T-helper 2 cell treated with Interferon-gamma antibody and Interleukin-4, amounts not matched to agents 5 μg/mL and 100 μg/mL, for 36 hours (primary cell): ENCODE data around the gene TMEM18.

Experiments
- DNase-seq: peaks from one replicate; pipeline ENCODE4 v3.0.0; 2021; ENCODE audit warnings: low spot score
- H3K27ac Mint-ChIP-seq: one replicate; pipeline ENCODE4 v1.8.0; 2021; ENCODE audit warnings: mild to moderate bottlenecking, mixed read lengths
- H3K27me3 Mint-ChIP-seq: one replicate; pipeline ENCODE4 v1.8.0; 2021; ENCODE audit warnings: low read depth, mixed read lengths
- H3K36me3 Mint-ChIP-seq: one replicate; pipeline ENCODE4 v1.8.0; 2021; ENCODE audit warnings: low read depth, mixed read lengths
- H3K4me1 Mint-ChIP-seq: one replicate; pipeline ENCODE4 v1.8.0; 2021; ENCODE audit warnings: low read depth, mixed read lengths
- H3K4me3 Mint-ChIP-seq: one replicate; pipeline ENCODE4 v1.8.0; 2022; ENCODE audit warnings: mild to moderate bottlenecking, moderate library complexity, mixed read lengths
- H3K9me3 Mint-ChIP-seq: one replicate; pipeline ENCODE4 v1.8.0; 2021; ENCODE audit warnings: mixed read lengths

Gene TMEM18

DNA sequence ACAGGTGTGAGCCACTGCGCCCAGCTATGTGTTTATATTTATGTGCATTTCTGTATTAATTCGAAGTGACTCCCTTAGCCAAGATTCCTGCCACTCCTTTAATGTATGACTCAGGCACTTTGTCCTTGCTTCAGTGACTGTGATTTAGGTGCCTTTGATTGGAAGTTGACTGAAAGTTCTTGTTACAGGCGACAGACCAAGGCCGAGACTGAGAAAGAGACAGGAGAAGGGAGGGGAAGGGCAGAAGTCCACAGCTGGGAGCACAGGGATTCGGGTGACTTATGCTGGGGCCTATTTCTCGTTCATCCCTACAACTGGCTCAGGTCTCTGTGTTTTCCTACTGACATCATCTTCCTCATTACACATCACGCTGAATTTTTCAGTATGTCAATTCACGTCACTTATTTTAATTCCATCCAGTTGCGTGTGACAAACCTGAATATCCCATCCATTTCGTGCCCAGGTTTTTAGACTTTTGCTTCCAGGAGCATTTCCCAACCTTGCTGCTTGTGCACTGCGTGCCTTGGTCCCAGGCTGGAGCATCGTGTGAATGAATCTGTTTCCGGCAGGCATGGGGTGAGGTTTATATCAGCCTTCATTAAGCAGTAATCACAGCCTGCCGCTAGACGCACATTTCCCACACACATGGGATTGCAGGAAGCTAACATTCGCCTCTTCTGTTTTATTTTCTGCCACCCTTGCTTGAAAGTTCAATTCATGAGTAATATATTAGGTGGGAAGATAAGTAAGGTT, 42.4 kb downstream of the TMEM18 start:
- Mint-ChIP-seq H3K27me3 (peaks cover 17% of the 10 kb centered on the region), H3K36me3 (no peaks in the 10 kb centered on the region), H3K9me3 (peaks cover 3% of the 10 kb centered on the region), H3K27ac (no peak overlapping the region), H3K4me1 (no peaks in the 10 kb centered on the region), H3K4me3 (no peak overlapping the region)
- no peak for DNase-seq

DNA sequence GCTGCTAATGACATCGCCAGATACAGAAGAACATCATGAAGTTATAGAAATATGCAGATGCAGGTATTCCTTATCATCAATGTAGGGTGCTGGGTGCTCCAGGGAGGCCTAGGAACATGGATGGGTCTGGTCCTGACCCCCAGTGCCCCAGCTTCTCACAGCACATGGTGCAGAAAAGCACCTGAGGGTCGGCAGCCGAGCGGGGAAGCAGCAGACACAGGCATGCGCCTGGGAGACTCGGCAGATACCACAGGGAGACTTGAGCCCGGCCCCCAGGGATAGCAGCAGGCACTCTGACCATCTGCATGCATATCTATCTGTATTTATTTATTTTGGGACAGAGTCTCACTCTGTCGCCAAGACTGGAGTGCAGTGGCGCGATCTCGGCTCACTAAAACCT, 43.2 kb downstream of the TMEM18 start:
- DNase-seq = no peak
- H3K27ac Mint-ChIP-seq = no peak overlapping the region

DNA sequence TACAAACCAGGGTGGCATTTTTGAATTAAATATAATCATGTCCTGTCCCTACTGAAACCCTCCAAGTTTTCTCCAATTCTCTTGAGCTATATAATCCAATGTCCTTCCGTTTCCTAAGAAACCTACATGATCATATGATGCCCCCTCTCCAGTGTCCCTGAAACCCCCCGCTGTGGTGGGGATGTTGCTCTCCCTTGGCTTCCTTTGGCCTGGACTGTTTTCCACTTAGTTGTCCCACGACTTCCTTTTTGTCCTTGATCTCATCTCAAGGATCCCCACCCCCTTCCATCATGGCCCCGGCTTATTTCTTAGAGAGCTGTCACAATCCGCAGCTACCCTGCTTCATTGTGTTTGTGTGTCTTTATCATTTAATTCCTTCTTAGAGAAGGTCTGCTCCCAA, 43.8 kb downstream of the TMEM18 start:
- no peak overlapping the region for H3K27ac Mint-ChIP-seq
- H3K36me3 Mint-ChIP-seq = no peaks in the 10 kb centered on the region
- DNase-seq = no peak
- H3K4me3 Mint-ChIP-seq = no peak overlapping the region
- peaks cover 17% of the 10 kb centered on the region for H3K27me3 Mint-ChIP-seq
- H3K4me1 Mint-ChIP-seq = no peaks in the 10 kb centered on the region
- peaks cover 3% of the 10 kb centered on the region for H3K9me3 Mint-ChIP-seq

More for the DNA sequence above, 43.2 kb downstream of the TMEM18 start:
- H3K4me1 Mint-ChIP-seq = no peaks in the 10 kb centered on the region
- peaks cover 17% of the 10 kb centered on the region for H3K27me3 Mint-ChIP-seq
- no peaks in the 10 kb centered on the region for H3K36me3 Mint-ChIP-seq
- peaks cover 3% of the 10 kb centered on the region for H3K9me3 Mint-ChIP-seq
- H3K4me3 Mint-ChIP-seq = no peak overlapping the region

GRCh38 chr2:632471-632870, 44.7 kb downstream of the TMEM18 start:
- Mint-ChIP-seq H3K4me1 (no peaks in the 10 kb centered on the region), H3K27me3 (peaks cover 17% of the 10 kb centered on the region), H3K36me3 (no peaks in the 10 kb centered on the region), H3K27ac (no peak overlapping the region), H3K9me3 (peaks cover 3% of the 10 kb centered on the region), H3K4me3 (no peak overlapping the region)
- DNase-seq = no peak

- H3K36me3 Mint-ChIP-seq = no peaks in the 10 kb centered on the region
Observed at GRCh38 chr2:631741-632140, 45.5 kb downstream of the TMEM18 start.

DNA sequence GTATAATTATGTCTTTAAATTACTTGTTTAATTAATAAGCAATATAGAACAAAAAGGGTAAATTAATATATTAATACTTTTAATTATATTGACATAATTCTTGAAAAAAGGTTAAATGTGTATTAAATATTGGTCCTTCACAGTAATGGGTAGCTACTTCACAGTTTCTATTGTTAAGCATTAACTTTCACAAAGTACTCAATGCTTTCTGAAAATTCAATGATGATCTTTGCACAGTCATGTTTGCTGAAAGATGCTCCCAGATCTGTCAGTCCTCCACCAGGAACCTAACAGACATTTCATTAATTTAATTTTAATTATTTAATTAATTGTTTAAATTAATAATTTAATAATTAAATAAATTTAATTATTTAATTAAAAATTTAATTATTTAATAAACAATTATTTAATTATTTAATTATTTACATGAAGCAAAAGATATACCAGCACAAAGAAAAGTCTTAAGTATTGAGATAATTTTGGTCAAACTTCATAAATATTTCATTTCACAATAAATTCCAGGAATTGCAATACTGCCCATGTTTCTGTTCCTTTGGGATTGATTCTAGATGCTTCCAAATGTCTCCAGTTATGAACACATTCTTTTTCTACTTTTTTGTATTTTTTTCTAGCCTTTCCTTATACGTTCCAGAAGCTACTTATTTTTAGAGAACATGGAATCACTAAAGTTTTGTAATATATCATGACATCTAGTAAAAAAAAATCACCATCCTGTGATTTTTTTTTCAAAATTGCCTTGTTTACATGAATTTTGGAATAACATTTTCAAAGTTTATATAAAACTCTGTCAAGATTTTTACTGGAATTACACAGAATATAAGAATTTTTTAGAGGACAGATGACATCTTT, 46.5 kb downstream of the TMEM18 start:
- H3K4me3 Mint-ChIP-seq = no peak overlapping the region
- H3K27ac Mint-ChIP-seq = no peak overlapping the region
- H3K36me3 Mint-ChIP-seq = no peaks in the 10 kb centered on the region
- H3K4me1 Mint-ChIP-seq = no peaks in the 10 kb centered on the region
- peaks cover 17% of the 10 kb centered on the region for H3K27me3 Mint-ChIP-seq
- DNase-seq = no peak
- peaks cover 3% of the 10 kb centered on the region for H3K9me3 Mint-ChIP-seq

More at GRCh38 chr2:631741-632140, 45.5 kb downstream of the TMEM18 start:
- no peaks in the 10 kb centered on the region for H3K4me1 Mint-ChIP-seq
- H3K27me3 Mint-ChIP-seq = peaks cover 17% of the 10 kb centered on the region
- no peak for DNase-seq
- no peak overlapping the region for H3K27ac Mint-ChIP-seq
- H3K9me3 Mint-ChIP-seq = peaks cover 3% of the 10 kb centered on the region
- H3K4me3 Mint-ChIP-seq = no peak overlapping the region

GRCh38 chr2:629961-630360, 47.2 kb downstream of the TMEM18 start:
- Mint-ChIP-seq H3K27me3 (peaks cover 14% of the 10 kb centered on the region), H3K9me3 (peaks cover 3% of the 10 kb centered on the region), H3K36me3 (no peaks in the 10 kb centered on the region), H3K4me1 (no peaks in the 10 kb centered on the region), H3K27ac (no peak overlapping the region), H3K4me3 (no peak overlapping the region)
- DNase-seq = no peak

DNA sequence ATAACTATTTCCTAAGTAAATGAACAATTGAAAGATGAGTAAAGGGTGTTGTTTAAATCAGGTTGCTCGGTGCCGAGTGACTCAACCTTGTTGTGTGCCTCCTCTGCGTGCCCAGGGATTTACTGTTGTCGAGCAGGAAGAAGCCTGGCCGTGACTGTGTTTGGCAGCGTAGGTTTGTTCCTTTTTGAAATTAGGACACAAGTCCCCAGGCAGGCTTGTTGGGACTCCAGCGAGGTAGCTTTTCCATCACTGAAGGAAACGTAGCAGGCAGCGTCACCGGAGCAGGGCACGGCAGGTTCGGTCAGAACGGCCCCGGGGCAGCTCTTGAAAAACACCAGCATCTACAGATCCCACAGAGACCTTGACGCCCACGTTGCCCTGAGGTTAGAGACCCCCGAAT, 48.6 kb downstream of the TMEM18 start:
- no peak for DNase-seq
- Mint-ChIP-seq H3K4me1 (no peaks in the 10 kb centered on the region), H3K27ac (no peak overlapping the region), H3K4me3 (no peak overlapping the region), H3K36me3 (no peaks in the 10 kb centered on the region), H3K9me3 (peaks cover 3% of the 10 kb centered on the region), H3K27me3 (peaks cover 10% of the 10 kb centered on the region)

GRCh38 chr2:627926-628560, 49.2 kb downstream of the TMEM18 start:
- no peaks in the 10 kb centered on the region for H3K36me3 Mint-ChIP-seq
- no peak for DNase-seq
- no peak overlapping the region for H3K4me3 Mint-ChIP-seq
- peaks cover 3% of the 10 kb centered on the region for H3K9me3 Mint-ChIP-seq
- H3K4me1 Mint-ChIP-seq = no peaks in the 10 kb centered on the region
- H3K27me3 Mint-ChIP-seq = peaks cover 5% of the 10 kb centered on the region
- H3K27ac Mint-ChIP-seq = no peak overlapping the region

GRCh38 chr2:627340-627709, 49.9 kb downstream of the TMEM18 start:
- H3K4me3 Mint-ChIP-seq = no peak overlapping the region
- no peak for DNase-seq
- peaks cover 3% of the 10 kb centered on the region for H3K9me3 Mint-ChIP-seq
- peaks cover under 1% of the 10 kb centered on the region for H3K27me3 Mint-ChIP-seq
- H3K27ac Mint-ChIP-seq = no peak overlapping the region
- H3K36me3 Mint-ChIP-seq = no peaks in the 10 kb centered on the region
- H3K4me1 Mint-ChIP-seq = no peaks in the 10 kb centered on the region

- H3K36me3 Mint-ChIP-seq = no peaks in the 10 kb centered on the region
Observed at GRCh38 chr2:626491-627339, 50.5 kb downstream of the TMEM18 start.

DNA sequence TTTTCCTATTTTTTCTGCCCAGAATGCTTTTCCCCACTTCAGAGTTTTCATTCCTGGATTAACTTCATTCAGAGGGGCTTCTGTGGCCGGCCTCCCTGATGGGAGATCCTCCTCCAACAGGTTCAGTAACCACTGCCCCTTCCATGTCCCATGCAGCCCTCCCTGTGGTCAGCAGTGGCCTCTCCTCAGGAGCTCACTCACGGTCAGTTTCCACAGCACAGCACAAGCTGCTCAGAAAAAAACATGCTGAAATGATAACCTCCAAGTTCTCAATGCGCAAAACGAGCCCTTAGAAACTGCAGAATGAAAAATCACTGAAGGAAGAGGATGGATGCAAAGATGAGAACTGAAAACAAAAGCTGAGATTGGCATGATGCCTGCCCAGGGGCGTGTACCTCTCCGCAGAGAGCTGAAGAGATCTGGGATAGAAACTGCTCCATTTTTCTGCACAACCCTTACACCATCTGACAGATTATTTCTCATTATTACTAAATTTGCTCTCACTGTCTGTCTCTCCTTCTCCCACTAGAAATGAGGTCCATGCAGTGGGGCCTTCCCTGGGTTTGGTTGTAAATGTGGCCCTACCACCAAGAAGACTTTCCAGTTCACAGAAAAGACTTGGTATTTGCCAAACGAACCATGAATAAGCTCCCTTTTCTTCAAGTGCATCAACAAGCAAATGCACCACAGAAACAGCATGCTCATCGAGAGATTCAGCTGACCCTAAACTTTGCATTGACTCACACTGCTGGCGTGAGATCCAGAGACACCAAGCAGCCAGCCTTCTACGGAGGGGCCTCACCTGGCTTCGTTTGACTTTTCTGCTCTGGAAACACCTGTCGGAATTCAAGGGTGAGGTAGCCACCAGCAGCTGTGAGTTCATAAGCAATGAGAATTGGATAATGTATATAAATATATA, 51.5 kb downstream of the TMEM18 start:
- no peak overlapping the region for H3K27ac Mint-ChIP-seq
- H3K9me3 Mint-ChIP-seq = no peaks in the 10 kb centered on the region
- H3K4me1 Mint-ChIP-seq = no peaks in the 10 kb centered on the region
- H3K4me3 Mint-ChIP-seq = no peak overlapping the region
- no peaks in the 10 kb centered on the region for H3K36me3 Mint-ChIP-seq
- no peaks in the 10 kb centered on the region for H3K27me3 Mint-ChIP-seq
- no peak for DNase-seq

More at GRCh38 chr2:626491-627339, 50.5 kb downstream of the TMEM18 start:
- no peaks in the 10 kb centered on the region for H3K4me1 Mint-ChIP-seq
- no peak overlapping the region for H3K27ac Mint-ChIP-seq
- DNase-seq = no peak
- no peak overlapping the region for H3K4me3 Mint-ChIP-seq
- H3K27me3 Mint-ChIP-seq = no peaks in the 10 kb centered on the region
- peaks cover 2% of the 10 kb centered on the region for H3K9me3 Mint-ChIP-seq
